Cardiac fibroblast (primary cell): ENCODE measurements around the gene LMNA.

Experiments
- DNase-seq, 2 donors: peaks; one replicate each; pipeline versions ENCODE4 v3.0.0 to v3.0.0-alpha.2; 2010; ENCODE audit warnings: low read depth in 2 of 2
- H3K4me3 ChIP-seq, 2 donors: replicated peaks in 1 of 2; 1 replicate in 1 of 2; 2 replicates in 1 of 2; pipeline ENCODE4 v1.5.1; 2011; ENCODE audit warnings: low read depth in 2 of 2, low read length in 2 of 2, mild to moderate bottlenecking in 2 of 2, moderate library complexity in 1 of 2
- CTCF ChIP-seq: IDR thresholded peaks from one replicate; pipeline ENCODE4 v1.5.1; 2011; ENCODE audit warnings: low read depth, mild to moderate bottlenecking, low read length, inconsistent platforms

Gene LMNA

GRCh38 chr1:156090138-156090839 lies 24.2 kb upstream of the LMNA start:
- H3K4me3 ChIP-seq = no peak overlapping the region
- DNase-seq = no peak
- TF ChIP-seq CTCF = no peak

- TF ChIP-seq CTCF = peak; percentile 67
- DNase-seq = peak; percentile 84
Measured at GRCh38 chr1:156090840-156091188, 23.7 kb upstream of the LMNA start.

GRCh38 chr1:156091610-156092009 lies 22.9 kb upstream of the LMNA start:
- no peak overlapping the region for H3K4me3 ChIP-seq
- TF ChIP-seq CTCF = no peak
- no peak for DNase-seq

More at GRCh38 chr1:156090840-156091188, 23.7 kb upstream of the LMNA start:
- H3K4me3 ChIP-seq = no peak overlapping the region

GRCh38 chr1:156095906-156096508 lies 18.5 kb upstream of the LMNA start:
- TF ChIP-seq CTCF = no peak
- DNase-seq = no peak
- H3K4me3 ChIP-seq = no peak overlapping the region

GRCh38 chr1:156096640-156097391 lies 17.7 kb upstream of the LMNA start:
- H3K4me3 ChIP-seq = no peak overlapping the region
- peak; percentile 89 for DNase-seq
- peak; percentile 96 for TF ChIP-seq CTCF

- DNase-seq = no peak
- no peak for TF ChIP-seq CTCF
- H3K4me3 ChIP-seq = no peak overlapping the region
Measured at GRCh38 chr1:156097499-156098178, 16.9 kb upstream of the LMNA start.
